Astrocyte (in vitro differentiated cells and primary cell): ENCODE results near the gene TMUB1. TPM values are rescaled to one million over a fixed set of nuclear protein-coding genes. Genes with fewer than 3 reads are reported as not detected.

ENCODE experiments used
- DNase-seq: peaks from one replicate; pipeline ENCODE4 v3.0.0-alpha.2; 2010; ENCODE audit warnings: low read depth
- FAIRE-seq: peaks from 2 replicates; lab custom pipeline; 2011; peaks lifted over from hg19 to GRCh38; lab: Jason Lieb, UNC
- H2AFZ ChIP-seq: 2 replicates; pipeline ENCODE4 v1.6.0; 2012; ENCODE audit warnings: low read depth, low read length, inconsistent platforms
- H3K27ac ChIP-seq: 2 replicates; pipeline ENCODE4 v1.5.1; 2011; ENCODE audit warnings: low read depth, low read length, inconsistent platforms
- H3K27me3 ChIP-seq: 2 replicates; pipeline ENCODE4 v1.6.0; 2011; ENCODE audit warnings: low read length, inconsistent platforms; ENCODE audit not compliant: insufficient read depth
- H3K36me3 ChIP-seq: 2 replicates; pipeline ENCODE4 v1.5.1; 2011; ENCODE audit warnings: low read length, inconsistent platforms; ENCODE audit not compliant: insufficient read depth
- H3K4me1 ChIP-seq: 2 replicates; pipeline ENCODE4 v1.5.1; 2011; ENCODE audit warnings: low read length, inconsistent platforms; ENCODE audit not compliant: insufficient read depth
- H3K4me2 ChIP-seq: 2 replicates; pipeline ENCODE4 v1.6.0; 2012; ENCODE audit warnings: low read length, inconsistent platforms
- H3K4me3 ChIP-seq: 2 replicates; pipeline ENCODE4 v1.5.1; 2011; ENCODE audit warnings: low read depth, mild to moderate bottlenecking, low read length, inconsistent platforms; ENCODE audit not compliant: insufficient read depth
- H3K79me2 ChIP-seq: 2 replicates; pipeline ENCODE4 v1.6.0; 2012; ENCODE audit warnings: mild to moderate bottlenecking, low read length, inconsistent platforms; ENCODE audit not compliant: insufficient read depth
- H3K9ac ChIP-seq: 2 replicates; pipeline ENCODE4 v1.6.0; 2012; ENCODE audit warnings: mild to moderate bottlenecking, low read length, inconsistent platforms
- H3K9me3 ChIP-seq: 2 replicates; pipeline ENCODE4 v1.5.1; 2012; ENCODE audit warnings: low read depth, mild to moderate bottlenecking, low read length, inconsistent platforms; ENCODE audit not compliant: insufficient read depth
- H4K20me1 ChIP-seq: 2 replicates; pipeline ENCODE4 v1.6.0; 2012; ENCODE audit warnings: low read length, inconsistent platforms; ENCODE audit not compliant: insufficient read depth
- H3K27ac Mint-ChIP-seq: one replicate; pipeline ENCODE4 v1.8.0; 2021; ENCODE audit warnings: mild to moderate bottlenecking, mixed read lengths; ENCODE audit not compliant: unreplicated experiment
- H3K27me3 Mint-ChIP-seq: one replicate; pipeline ENCODE4 v1.8.0; 2021; ENCODE audit warnings: low read depth, mixed read lengths; ENCODE audit not compliant: unreplicated experiment
- H3K36me3 Mint-ChIP-seq: one replicate; pipeline ENCODE4 v1.8.0; 2021; ENCODE audit warnings: low read depth, mixed read lengths; ENCODE audit not compliant: unreplicated experiment
- H3K4me1 Mint-ChIP-seq: one replicate; pipeline ENCODE4 v1.8.0; 2021; ENCODE audit warnings: low read depth, mixed read lengths; ENCODE audit not compliant: unreplicated experiment
- H3K4me3 Mint-ChIP-seq: one replicate; pipeline ENCODE4 v1.8.0; 2021; ENCODE audit warnings: mild to moderate bottlenecking, moderate library complexity, mixed read lengths; ENCODE audit not compliant: unreplicated experiment
- H3K9me3 Mint-ChIP-seq: one replicate; pipeline ENCODE4 v1.8.0; 2021; ENCODE audit warnings: mild to moderate bottlenecking, mixed read lengths; ENCODE audit not compliant: unreplicated experiment
- EZH2 ChIP-seq: IDR thresholded peaks from 2 replicates; pipeline ENCODE4 v1.6.1; 2012; ENCODE audit warnings: mild to moderate bottlenecking, low read length, inconsistent platforms; ENCODE audit not compliant: insufficient read depth
- total RNA-seq: library from RNA; stranded (reverse); gene quantifications from 2 replicates; pipeline ENCODE4 v1.2.1, GENCODE V29; 2021
- TF ChIP-seq, protein P1 (sequence below): IDR thresholded peaks from 2 replicates; pipeline ENCODE4 v1.5.1; 2011; ENCODE audit warnings: low read depth, mild to moderate bottlenecking, inconsistent platforms, low read length, moderate library complexity; ENCODE audit not compliant: insufficient read depth

The TMUB1 gene
- total RNA-seq, 1 donor from 2014 or later, result 42.9 TPM

- H3K79me2 ChIP-seq, result peaks cover 53% of the 10 kb centered on the region
- peaks cover 4% of the 10 kb centered on the region for H3K36me3 Mint-ChIP-seq
- H3K9me3 ChIP-seq, result no peaks in the 10 kb centered on the region
- H3K27me3 Mint-ChIP-seq, result no peaks in the 10 kb centered on the region
- H4K20me1 ChIP-seq, result peaks cover 56% of the 10 kb centered on the region
- peak overlapping the region; percentile 91 for H3K4me2 ChIP-seq
- H3K4me1 ChIP-seq, result peaks cover 54% of the 10 kb centered on the region
- H3K4me3 Mint-ChIP-seq, result peak overlapping the region; percentile 94
- TF ChIP-seq EZH2, result no peak
- no peak overlapping the region for H2AFZ ChIP-seq
- DNase-seq, result no peak
- peaks cover 26% of the 10 kb centered on the region for H3K4me1 Mint-ChIP-seq
- H3K27me3 ChIP-seq, result no peaks in the 10 kb centered on the region
- H3K9me3 Mint-ChIP-seq, result no peaks in the 10 kb centered on the region
- peak overlapping the region; percentile 60 for H3K27ac Mint-ChIP-seq
- H3K4me3 ChIP-seq, result peak overlapping the region; percentile 80
- peak overlapping the region; percentile 81 for H3K9ac ChIP-seq
- H3K36me3 ChIP-seq, result peaks cover 9% of the 10 kb centered on the region
- no peak for FAIRE-seq
- H3K27ac ChIP-seq, result peak overlapping the region; percentile 93
These were observed 21.8 kb downstream of the TMUB1 start for GRCh38 chr7:151061213-151062110.

DNA sequence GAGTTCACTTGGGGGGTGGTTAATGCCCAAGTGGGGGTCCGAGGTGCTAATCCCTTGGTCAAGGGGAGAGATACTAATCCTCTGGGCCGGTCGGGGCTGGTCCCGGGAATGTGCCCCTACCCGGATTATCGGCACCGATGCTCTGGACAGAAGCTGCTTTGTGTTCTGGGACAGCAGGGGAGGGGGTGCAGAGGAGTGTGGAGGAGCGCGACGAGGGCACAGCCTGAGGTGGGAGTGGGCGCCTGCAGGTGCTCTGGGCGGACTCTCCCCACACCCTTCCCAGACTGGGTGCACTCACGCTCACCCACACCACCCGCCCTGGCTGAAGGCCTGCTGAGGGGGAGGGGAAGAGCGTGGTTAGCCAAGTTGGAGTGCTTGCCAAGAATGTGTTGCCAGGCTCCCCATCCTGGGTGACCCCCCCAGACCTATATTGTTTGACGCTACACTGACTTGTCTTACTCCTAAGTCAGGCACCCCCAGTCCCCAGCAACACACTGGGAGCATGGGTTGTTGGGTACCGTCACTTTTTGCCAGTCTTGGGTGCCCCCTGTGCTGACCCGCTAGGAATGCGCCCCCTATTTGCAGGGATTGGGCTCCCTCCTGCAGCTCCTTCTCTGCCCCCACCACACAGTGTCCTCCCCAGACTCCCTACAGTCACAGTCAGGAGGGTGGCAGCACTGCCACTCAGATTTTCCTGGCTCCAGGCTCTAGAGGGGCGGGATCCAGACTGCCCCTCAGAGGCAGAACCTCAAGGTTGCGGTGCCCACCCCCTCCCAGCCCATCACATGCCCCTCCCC is 22.7 kb downstream of the TMUB1 start:
- Mint-ChIP-seq H3K36me3 (peaks cover 5% of the 10 kb centered on the region), H3K27ac (peak overlapping the region; percentile 83), H3K4me1 (peaks cover 31% of the 10 kb centered on the region), H3K4me3 (peak overlapping the region; percentile 94), H3K9me3 (no peaks in the 10 kb centered on the region), H3K27me3 (no peaks in the 10 kb centered on the region)
- Histone ChIP-seq H3K4me3 (peak overlapping the region; percentile 80), H3K27me3 (no peaks in the 10 kb centered on the region), H3K36me3 (peaks cover 6% of the 10 kb centered on the region), H3K4me1 (peaks cover 54% of the 10 kb centered on the region), H3K27ac (peak overlapping the region; percentile 93), H3K9me3 (no peaks in the 10 kb centered on the region), H2AFZ (no peak overlapping the region), H4K20me1 (peaks cover 50% of the 10 kb centered on the region), H3K4me2 (peak overlapping the region; percentile 91), H3K79me2 (peaks cover 51% of the 10 kb centered on the region), H3K9ac (peak overlapping the region; percentile 81)
- DNase-seq (no peak), FAIRE-seq (no peak)
- TF ChIP-seq EZH2, result no peak
- TF ChIP-seq, protein P1, sequence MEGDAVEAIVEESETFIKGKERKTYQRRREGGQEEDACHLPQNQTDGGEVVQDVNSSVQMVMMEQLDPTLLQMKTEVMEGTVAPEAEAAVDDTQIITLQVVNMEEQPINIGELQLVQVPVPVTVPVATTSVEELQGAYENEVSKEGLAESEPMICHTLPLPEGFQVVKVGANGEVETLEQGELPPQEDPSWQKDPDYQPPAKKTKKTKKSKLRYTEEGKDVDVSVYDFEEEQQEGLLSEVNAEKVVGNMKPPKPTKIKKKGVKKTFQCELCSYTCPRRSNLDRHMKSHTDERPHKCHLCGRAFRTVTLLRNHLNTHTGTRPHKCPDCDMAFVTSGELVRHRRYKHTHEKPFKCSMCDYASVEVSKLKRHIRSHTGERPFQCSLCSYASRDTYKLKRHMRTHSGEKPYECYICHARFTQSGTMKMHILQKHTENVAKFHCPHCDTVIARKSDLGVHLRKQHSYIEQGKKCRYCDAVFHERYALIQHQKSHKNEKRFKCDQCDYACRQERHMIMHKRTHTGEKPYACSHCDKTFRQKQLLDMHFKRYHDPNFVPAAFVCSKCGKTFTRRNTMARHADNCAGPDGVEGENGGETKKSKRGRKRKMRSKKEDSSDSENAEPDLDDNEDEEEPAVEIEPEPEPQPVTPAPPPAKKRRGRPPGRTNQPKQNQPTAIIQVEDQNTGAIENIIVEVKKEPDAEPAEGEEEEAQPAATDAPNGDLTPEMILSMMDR, result no peak

GRCh38 chr7:151060113-151060415 is 23.2 kb downstream of the TMUB1 start:
- Histone ChIP-seq H3K27me3 (no peaks in the 10 kb centered on the region), H3K36me3 (peaks cover 2% of the 10 kb centered on the region), H4K20me1 (peaks cover 47% of the 10 kb centered on the region), H3K79me2 (peaks cover 46% of the 10 kb centered on the region), H3K27ac (peak overlapping the region; percentile 93), H3K4me2 (peak overlapping the region; percentile 91), H3K4me1 (peaks cover 54% of the 10 kb centered on the region), H3K9me3 (no peaks in the 10 kb centered on the region), H2AFZ (no peak overlapping the region), H3K4me3 (peak overlapping the region; percentile 80), H3K9ac (peak overlapping the region; percentile 81)
- H3K27me3 Mint-ChIP-seq, result no peaks in the 10 kb centered on the region
- FAIRE-seq (no peak), DNase-seq (no peak)
- H3K27ac Mint-ChIP-seq, result peak overlapping the region; percentile 83
- H3K36me3 Mint-ChIP-seq, result peaks cover 5% of the 10 kb centered on the region
- no peak for TF ChIP-seq EZH2
- TF ChIP-seq, protein P1, result no peak
- H3K9me3 Mint-ChIP-seq, result no peaks in the 10 kb centered on the region
- peak overlapping the region; percentile 94 for H3K4me3 Mint-ChIP-seq
- H3K4me1 Mint-ChIP-seq, result peaks cover 31% of the 10 kb centered on the region
